Measurements from ENCODE around the gene ADRA1B. TPM values are rescaled to one million over a fixed set of nuclear protein-coding genes. Genes with fewer than 3 reads are reported as not detected.

Gene ADRA1B
- total and polyA plus RNA-seq, 10 of the 15 experiments (the other 5 are each of a cell fraction or from before 2014, with no cell fraction given): 0.04 TPM; not detected in 9

GRCh38 chr5:159961176-159962160 is 45.2 kb downstream of the ADRA1B start:
- in situ Hi-C loops (cut with MboI) (no loop called here), intact Hi-C loops (cut with micrococcal nuclease; ENCODE audit: unreplicated experiment) (no loop called here)
- SMC1A ChIA-PET (ENCODE audit: uncharacterized antibody, unreplicated experiment): interaction anchor here (0.8 to 1.7 kb wide), 3 partner anchors 13 to 805 kb away, joined by 3 to 4 read pairs (median 3); no protein-coding TSS in a partner anchor
- RAD21 ChIA-PET (ENCODE audit: unreplicated experiment): no interaction called here
- BruUV-seq (replicated peaks): no TSS peak
- TF ChIP-seq RAD51 (IDR thresholded peaks at IDR 0.05) (no peak), REST (IDR thresholded peaks at IDR 0.05; ENCODE audit: low read depth, low read length) (no peak), NFYB (IDR thresholded peaks at IDR 0.05; ENCODE audit: insufficient read depth, low read depth, low read length) (no peak), USF1 (IDR thresholded peaks at IDR 0.05; ENCODE audit: borderline replicate concordance, extremely low read length, insufficient read depth, low read depth, low read length) (no peak), KDM1A (IDR thresholded peaks at IDR 0.05; ENCODE audit: borderline replicate concordance) (no peak), STAT3 (IDR thresholded peaks at IDR 0.05; ENCODE audit: low read depth, low read length) (no peak), IRF3 (IDR thresholded peaks at IDR 0.05) (no peak), CBX3 (IDR thresholded peaks at IDR 0.05; ENCODE audit: borderline replicate concordance, low read depth) (no peak), TCF12 (IDR thresholded peaks at IDR 0.05; ENCODE audit: low read depth, low read length) (no peak), CHD2 (IDR thresholded peaks at IDR 0.05; ENCODE audit: borderline replicate concordance, low read depth, low read length) (no peak), SMC3 (IDR thresholded peaks at IDR 0.05; ENCODE audit: borderline replicate concordance, low read length) (no peak), E4F1 (IDR thresholded peaks at IDR 0.05; ENCODE audit: borderline replicate concordance, partially characterized antibody) (no peak)
- Histone ChIP-seq H3K4me3 (no peak overlapping the region), H3K9ac (ENCODE audit: control insufficient read depth, insufficient read depth, low read length) (no peak overlapping the region), H3K4me2 (ENCODE audit: control insufficient read depth, insufficient read depth) (no peak overlapping the region), H2AFZ (ENCODE audit: control insufficient read depth, low read depth, low read length) (no peak overlapping the region), H3K27ac (ENCODE audit: control insufficient read depth, insufficient read depth) (no peak overlapping the region), H4K20me1 (ENCODE audit: control insufficient read depth, insufficient read depth) (no peaks in the 10 kb centered on the region), H3K79me2 (ENCODE audit: control insufficient read depth, insufficient read depth, low read length) (no peaks in the 10 kb centered on the region), H3K27me3 (replicated peaks in 1 of 2; ENCODE audit: control insufficient read depth in 2 of 2, insufficient read depth in 2 of 2, low read length in 1 of 2) (peaks cover 2 to 4% of the 10 kb centered on the region in 2 experiments; a peak in 1 of 4 replicates), H3K9me3 (replicated peaks; ENCODE audit: control insufficient read depth, insufficient read depth, low read length) (no peaks in the 10 kb centered on the region), H3K36me3 (ENCODE audit: control insufficient read depth in 2 of 2, insufficient read depth in 2 of 2, low read length in 1 of 2) (no peaks in the 10 kb centered on the region), H3K4me1 (ENCODE audit: control insufficient read depth, insufficient read depth, low read length) (no peaks in the 10 kb centered on the region)
- DNase-seq (ENCODE audit: low read depth, low spot score) (no peak), ATAC-seq (no peak), FAIRE-seq (no peak)
- POLR2A ChIA-PET: no interaction called here
- 64% methylated on average over 8 of the region's 8 CpGs for WGBS (ENCODE audit: insufficient coverage, insufficient replicate concordance, low lambda C conversion rate, missing lambda C conversion rate)
- CTCF ChIA-PET: interaction anchor here (1.7 kb wide), 2 partner anchors 9 to 26 kb away, joined by 4 read pairs; no protein-coding TSS in a partner anchor
